Activated CD4-positive, alpha-beta T cell treated with anti-CD3 and anti-CD28 coated beads for 1 hour (primary cell): ENCODE data around the gene UBR1.
A peak's percentile ranks its signal among the peaks of the same experiment; 100 is the strongest.

ENCODE experiments used
- DNase-seq: peaks from one replicate; pipeline ENCODE4 v3.0.0-alpha.2; 2020

UBR1 gene

GRCh38 chr15:43106486-43106829 lies 620 bp upstream of the UBR1 start:
- DNase-seq = no peak

- peak; percentile 15 for DNase-seq
Observed at GRCh38 chr15:43105077-43105736, 631 bp downstream of the UBR1 start.

- no peak for DNase-seq
Observed at GRCh38 chr15:43104426-43104825, 1.4 kb downstream of the UBR1 start.

- no peak for DNase-seq
Observed at GRCh38 chr15:43103907-43104306, 1.9 kb downstream of the UBR1 start.

- DNase-seq = no peak
Observed at GRCh38 chr15:43102187-43102586, 3.7 kb downstream of the UBR1 start.

GRCh38 chr15:43100971-43101370 lies 4.9 kb downstream of the UBR1 start:
- no peak for DNase-seq

GRCh38 chr15:43099105-43099845 lies 6.6 kb downstream of the UBR1 start:
- no peak for DNase-seq

GRCh38 chr15:43096411-43096810 lies 9.4 kb downstream of the UBR1 start:
- DNase-seq = no peak

GRCh38 chr15:43095708-43096347 lies 10.0 kb downstream of the UBR1 start:
- DNase-seq = no peak

GRCh38 chr15:43095243-43095642 lies 10.6 kb downstream of the UBR1 start:
- no peak for DNase-seq

- no peak for DNase-seq
Observed at GRCh38 chr15:43094416-43095030, 11.3 kb downstream of the UBR1 start.

- DNase-seq = no peak
Observed at GRCh38 chr15:43093026-43093425, 12.8 kb downstream of the UBR1 start.

- DNase-seq = no peak
Observed at GRCh38 chr15:43091859-43092258, 14.0 kb downstream of the UBR1 start.

- no peak for DNase-seq
Observed at GRCh38 chr15:43086551-43086950, 19.3 kb downstream of the UBR1 start.

GRCh38 chr15:43085921-43086320 lies 19.9 kb downstream of the UBR1 start:
- no peak for DNase-seq

GRCh38 chr15:43082509-43082908 lies 23.3 kb downstream of the UBR1 start:
- DNase-seq = no peak

GRCh38 chr15:43081283-43081682 lies 24.6 kb downstream of the UBR1 start:
- no peak for DNase-seq

GRCh38 chr15:43071451-43071850 lies 34.4 kb downstream of the UBR1 start:
- no peak for DNase-seq

- no peak for DNase-seq
Observed at GRCh38 chr15:43070893-43071292, 34.9 kb downstream of the UBR1 start.

GRCh38 chr15:43070249-43070648 lies 35.6 kb downstream of the UBR1 start:
- DNase-seq = no peak

GRCh38 chr15:43067717-43068461 lies 37.9 kb downstream of the UBR1 start:
- DNase-seq = no peak

- no peak for DNase-seq
Observed at GRCh38 chr15:43056696-43057095, 49.1 kb downstream of the UBR1 start.

- DNase-seq = no peak
Observed at GRCh38 chr15:43052860-43053259, 53.0 kb downstream of the UBR1 start.
